ENCODE measurements around the gene STIP1. TPM values are rescaled to one million over a fixed set of nuclear protein-coding genes. Genes with fewer than 3 reads are reported as not detected.

STIP1 gene
- total and polyA plus RNA-seq, 10 of the 15 experiments (the other 5 are each of a cell fraction or from before 2014, with no cell fraction given) = 25.2 to 291 (median 191) TPM

- H3K9me3 ChIP-seq (replicated peaks; ENCODE audit: control insufficient read depth, insufficient read depth, low read length) = no peaks in the 10 kb centered on the region
- RAD21 ChIA-PET (ENCODE audit: unreplicated experiment) = interaction anchor here (1.1 to 1.7 kb wide), 3 partner anchors 8 to 71 kb away, joined by 3 to 6 read pairs (median 3); no protein-coding TSS in a partner anchor
- peaks cover 42% of the 10 kb centered on the region for H3K4me1 ChIP-seq (ENCODE audit: control insufficient read depth, insufficient read depth, low read length)
- H3K27ac ChIP-seq (ENCODE audit: control insufficient read depth, insufficient read depth) = no peak overlapping the region
- FAIRE-seq (no peak), ATAC-seq (no peak), DNase-seq (ENCODE audit: low read depth, low spot score) (no peak)
- SMC1A ChIA-PET (ENCODE audit: uncharacterized antibody, unreplicated experiment) = interaction anchor here (1.2 kb wide), 1 partner anchor 27 kb away, joined by 3 read pairs; no protein-coding TSS in a partner anchor
- in situ Hi-C loops (cut with MboI) = loop anchor here (25.0 kb wide), 1 partner anchor 1629 kb away; the partner anchor contains the start of genes CFL1, EFEMP2 and MUS81
- no peak for TF ChIP-seq CHD1 (IDR thresholded peaks at IDR 0.05; ENCODE audit: low read depth, low read length)
- TF ChIP-seq PKNOX1 (IDR thresholded peaks at IDR 0.05) = no peak
- no peak for TF ChIP-seq ZNF274 (IDR thresholded peaks at IDR 0.05; ENCODE audit: insufficient read depth, insufficient read length)
- no peak for TF ChIP-seq TBL1XR1 (IDR thresholded peaks at IDR 0.05; ENCODE audit: low read depth, low read length)
- TF ChIP-seq ESRRA (IDR thresholded peaks at IDR 0.05; ENCODE audit: low read length) = no peak
- no peak for TF ChIP-seq SMAD5 (IDR thresholded peaks at IDR 0.05; ENCODE audit: low read depth)
- no peak for TF ChIP-seq USF2 (IDR thresholded peaks at IDR 0.05; ENCODE audit: borderline replicate concordance, low read depth, low read length)
- no peak for TF ChIP-seq SUZ12 (IDR thresholded peaks at IDR 0.05; ENCODE audit: unreplicated experiment)
- no peak for TF ChIP-seq ZNF592 (IDR thresholded peaks at IDR 0.05)
- TF ChIP-seq NFXL1 (IDR thresholded peaks at IDR 0.05; ENCODE audit: borderline replicate concordance) = no peak
- TF ChIP-seq MTA2 (IDR thresholded peaks at IDR 0.05; ENCODE audit: low read depth) = no peak
- TF ChIP-seq NBN (IDR thresholded peaks at IDR 0.05) = no peak
- TF ChIP-seq HCFC1 (IDR thresholded peaks at IDR 0.05; ENCODE audit: low read length) = no peak
- TF ChIP-seq CREB1 (IDR thresholded peaks at IDR 0.05; ENCODE audit: low read depth) = no peak
- no peak for TF ChIP-seq CTCF (IDR thresholded peaks at IDR 0.05 in 2 of 3, conservative IDR thresholded peaks at IDR 0.05 in 1 of 3; ENCODE audit: control insufficient read depth in 2 of 3, extremely low read depth in 1 of 3, insufficient read depth in 1 of 3, low read depth in 3 of 3, low read length in 3 of 3)
- no peak for TF ChIP-seq TCF7 (IDR thresholded peaks at IDR 0.05; ENCODE audit: borderline replicate concordance)
- TF ChIP-seq CHD2 (IDR thresholded peaks at IDR 0.05; ENCODE audit: borderline replicate concordance, low read depth, low read length) = no peak
- POLR2A ChIA-PET = interaction anchor here (0.6 to 2.6 kb wide), 5 partner anchors 13 to 1632 kb away, joined by 3 to 12 read pairs (median 4); partner anchors contain the start of gene FERMT3
- CTCF ChIA-PET = interaction anchor here (2.9 kb wide), 1 partner anchor 27 kb away, joined by 18 read pairs; the partner anchor contains the start of gene FERMT3
- intact Hi-C loops (cut with micrococcal nuclease; ENCODE audit: unreplicated experiment) = no loop called here
- H4K20me1 ChIP-seq (ENCODE audit: control insufficient read depth, insufficient read depth) = no peaks in the 10 kb centered on the region
- H3K4me2 ChIP-seq (ENCODE audit: control insufficient read depth, insufficient read depth) = no peak overlapping the region
- H3K9ac ChIP-seq (ENCODE audit: control insufficient read depth, insufficient read depth, low read length) = no peak overlapping the region
- no peak overlapping the region for H2AFZ ChIP-seq (ENCODE audit: control insufficient read depth, low read depth, low read length)
- no peak overlapping the region for H3K4me3 ChIP-seq
- no TSS peak for BruUV-seq (replicated peaks)
- 96% methylated on average over 7 of the region's 8 CpGs for WGBS (ENCODE audit: insufficient coverage, insufficient replicate concordance, low lambda C conversion rate, missing lambda C conversion rate)
- peaks cover 20% of the 10 kb centered on the region for H3K79me2 ChIP-seq (ENCODE audit: control insufficient read depth, insufficient read depth, low read length)
- H3K27me3 ChIP-seq (replicated peaks in 1 of 2; ENCODE audit: control insufficient read depth in 2 of 2, insufficient read depth in 2 of 2, low read length in 1 of 2) = no peaks in the 10 kb centered on the region
- H3K36me3 ChIP-seq (ENCODE audit: control insufficient read depth in 2 of 2, insufficient read depth in 2 of 2, low read length in 1 of 2) = peaks cover 0 to 3% of the 10 kb centered on the region in 2 experiments; a peak in 2 of 4 replicates
These were observed 47.0 kb downstream of the STIP1 start for GRCh38 chr11:64232967-64233315.

Data from GM12878 (cell line).